Thyroid gland (tissue), 4 donors: ENCODE results near the gene DNAJC25. TPM values are rescaled to one million over a fixed set of nuclear protein-coding genes. Genes with fewer than 3 reads are reported as not detected.

Source experiments
- DNase-seq, 2 donors: peaks; one replicate each; pipeline ENCODE4 v3.0.0-alpha.2; 2019
- H3K27ac ChIP-seq, 3 donors: fragments of 200-600 bp; sonication (generic); 1 replicate in 2 of 3; 2 replicates in 1 of 3; pipeline ENCODE4 v1.5.1; 2016 to 2019; ENCODE audit warnings: mild to moderate bottlenecking in 1 of 3, moderate library complexity in 1 of 3
- H3K27me3 ChIP-seq: fragments of 200-600 bp; sonication (generic); one replicate; pipeline ENCODE4 v1.5.1; 2019
- H3K36me3 ChIP-seq, 2 donors: fragments of 200-600 bp; sonication (generic); one replicate each; pipeline ENCODE4 v1.5.1; 2016 to 2019
- H3K4me1 ChIP-seq, 2 donors: fragments of 200-600 bp; sonication (generic); one replicate each; pipeline ENCODE4 v1.5.1; 2017 to 2019
- H3K4me3 ChIP-seq, 3 donors: fragments of 200-600 bp; sonication (generic); replicated peaks in 1 of 3; 1 replicate in 2 of 3; 2 replicates in 1 of 3; pipeline ENCODE4 v1.5.1; 2016; ENCODE audit warnings: mild to moderate bottlenecking in 1 of 3
- H3K9me3 ChIP-seq: fragments of 200-600 bp; sonication (generic); one replicate; pipeline ENCODE4 v1.5.1; 2017
- POLR2A ChIP-seq, 2 donors: fragments of 450-650 bp; IDR thresholded peaks; one replicate each; pipeline ENCODE4 v1.6.1; 2017; ENCODE audit warnings: antibody characterized with exemption in 2 of 2, mild to moderate bottlenecking in 2 of 2, moderate library complexity in 1 of 2
- WGBS, 2 donors: methylation state at CpG; one replicate each; pipeline ENCODE4 v1.1.5; 2017; 5-methylcytosine and 5-hydroxymethylcytosine counted together
- intact Hi-C: fragments of 100-400 bp; cut with DNase I; formaldehyde crosslinking; loops from one replicate; pipeline ENCODE4 v1.15.1; 2023
- total RNA-seq, 4 donors: library from RNA; depleted of rRNA; stranded (reverse); fragments of >200 nt; gene quantifications; one replicate each; pipeline ENCODE4 v1.2.3, GENCODE V29; 2016
- TF ChIP-seq, protein P1 (sequence below), 6 experiments: fragments of 200-600 bp in 3 of 6; fragments of 450-650 bp in 3 of 6; sonication (generic) in 3 of 6; IDR thresholded peaks; one replicate each; pipeline ENCODE4 v1.5.1; 2016 to 2019; ENCODE audit warnings: antibody characterized with exemption in 6 of 6, mild to moderate bottlenecking in 2 of 6, inconsistent platforms in 1 of 6, moderate library complexity in 1 of 6

Gene DNAJC25
- total RNA-seq, 4 donors from 2014 or later, result 6.0 to 15.2 (median 10.8) TPM

DNA sequence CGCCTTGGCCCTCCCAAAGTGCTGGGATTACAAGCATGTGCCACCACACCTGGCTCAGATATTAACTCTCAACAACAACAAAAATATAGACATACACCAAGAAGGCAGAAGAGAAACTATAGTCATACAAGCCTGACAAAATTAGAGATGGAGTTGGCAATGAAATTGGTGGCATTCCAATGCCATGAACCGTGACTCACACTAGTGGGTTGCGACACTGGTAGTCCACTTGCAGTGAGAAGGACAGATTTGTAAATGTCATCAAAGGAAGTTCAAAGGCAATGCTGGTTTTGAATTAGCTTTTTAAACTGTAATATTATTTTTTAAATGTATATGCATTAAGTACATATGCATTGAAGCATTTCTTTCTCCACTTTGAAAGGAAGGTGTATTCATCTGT lies 8.5 kb upstream of the DNAJC25 start:
- Histone ChIP-seq H3K27ac (peak overlapping the region; percentile 21 to 74 (median 68)), H3K27me3 (no peaks in the 10 kb centered on the region), H3K36me3 (no peaks in the 10 kb centered on the region), H3K4me1 (peaks cover 0 to 7% of the 10 kb centered on the region in 2 donors), H3K9me3 (no peaks in the 10 kb centered on the region), H3K4me3 (no peak overlapping the region)
- 48% methylated on average over 3 of the region's 3 CpGs for WGBS, 2 donors
- no peak for TF ChIP-seq POLR2A (IDR thresholded peaks at IDR 0.05)
- TF ChIP-seq, protein P1, sequence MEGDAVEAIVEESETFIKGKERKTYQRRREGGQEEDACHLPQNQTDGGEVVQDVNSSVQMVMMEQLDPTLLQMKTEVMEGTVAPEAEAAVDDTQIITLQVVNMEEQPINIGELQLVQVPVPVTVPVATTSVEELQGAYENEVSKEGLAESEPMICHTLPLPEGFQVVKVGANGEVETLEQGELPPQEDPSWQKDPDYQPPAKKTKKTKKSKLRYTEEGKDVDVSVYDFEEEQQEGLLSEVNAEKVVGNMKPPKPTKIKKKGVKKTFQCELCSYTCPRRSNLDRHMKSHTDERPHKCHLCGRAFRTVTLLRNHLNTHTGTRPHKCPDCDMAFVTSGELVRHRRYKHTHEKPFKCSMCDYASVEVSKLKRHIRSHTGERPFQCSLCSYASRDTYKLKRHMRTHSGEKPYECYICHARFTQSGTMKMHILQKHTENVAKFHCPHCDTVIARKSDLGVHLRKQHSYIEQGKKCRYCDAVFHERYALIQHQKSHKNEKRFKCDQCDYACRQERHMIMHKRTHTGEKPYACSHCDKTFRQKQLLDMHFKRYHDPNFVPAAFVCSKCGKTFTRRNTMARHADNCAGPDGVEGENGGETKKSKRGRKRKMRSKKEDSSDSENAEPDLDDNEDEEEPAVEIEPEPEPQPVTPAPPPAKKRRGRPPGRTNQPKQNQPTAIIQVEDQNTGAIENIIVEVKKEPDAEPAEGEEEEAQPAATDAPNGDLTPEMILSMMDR (IDR thresholded peaks at IDR 0.05), result no peak
- DNase-seq, result peak; percentile 80 to 85
- intact Hi-C loops, result no loop called here

DNA sequence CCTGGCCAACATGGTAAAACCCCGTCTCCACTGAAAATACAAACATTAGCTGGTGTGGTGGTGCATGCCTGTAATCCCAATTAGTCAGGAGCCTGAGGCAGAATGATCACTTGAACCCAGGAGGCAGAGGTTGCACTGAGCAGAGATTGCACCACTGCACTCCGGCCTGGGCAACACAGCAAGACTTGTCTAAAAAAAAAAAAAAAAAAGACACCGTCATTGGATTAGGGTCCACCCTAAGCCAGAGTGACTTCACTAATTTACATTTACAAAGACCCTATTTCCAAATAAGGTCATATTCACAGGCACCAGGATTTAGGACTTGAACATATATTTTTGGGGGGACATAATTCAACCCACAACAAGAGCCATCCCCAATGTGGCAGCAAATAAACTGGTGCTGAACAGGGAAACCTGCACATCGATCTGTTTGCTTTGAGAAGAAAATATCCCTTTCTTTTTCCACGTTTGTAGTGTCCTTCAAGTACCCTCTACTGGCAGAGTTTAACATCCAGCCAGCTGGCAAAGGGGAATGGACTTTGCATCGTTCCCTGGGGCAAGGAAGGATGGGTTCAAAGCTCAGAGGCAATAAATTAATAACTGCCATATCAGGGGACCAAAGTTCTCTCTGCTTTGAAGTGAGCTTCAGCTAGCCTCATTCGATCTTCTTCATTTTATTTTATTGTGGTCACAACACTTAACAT lies 3.7 kb upstream of the DNAJC25 start:
- no peak for TF ChIP-seq POLR2A (IDR thresholded peaks at IDR 0.05)
- TF ChIP-seq, protein P1 (IDR thresholded peaks at IDR 0.05), result no peak
- no peaks in the 10 kb centered on the region for H3K36me3 ChIP-seq
- H3K27me3 ChIP-seq, result no peaks in the 10 kb centered on the region
- intact Hi-C loops, result no loop called here
- DNase-seq, result no peak
- H3K4me3 ChIP-seq, result no peak overlapping the region
- H3K4me1 ChIP-seq, result peaks cover 8 to 11% of the 10 kb centered on the region in 2 donors
- no peak overlapping the region for H3K27ac ChIP-seq
- H3K9me3 ChIP-seq, result no peaks in the 10 kb centered on the region
- WGBS, 2 donors, result 60 to 65% methylated on average over 7 of the region's 7 CpGs

DNA sequence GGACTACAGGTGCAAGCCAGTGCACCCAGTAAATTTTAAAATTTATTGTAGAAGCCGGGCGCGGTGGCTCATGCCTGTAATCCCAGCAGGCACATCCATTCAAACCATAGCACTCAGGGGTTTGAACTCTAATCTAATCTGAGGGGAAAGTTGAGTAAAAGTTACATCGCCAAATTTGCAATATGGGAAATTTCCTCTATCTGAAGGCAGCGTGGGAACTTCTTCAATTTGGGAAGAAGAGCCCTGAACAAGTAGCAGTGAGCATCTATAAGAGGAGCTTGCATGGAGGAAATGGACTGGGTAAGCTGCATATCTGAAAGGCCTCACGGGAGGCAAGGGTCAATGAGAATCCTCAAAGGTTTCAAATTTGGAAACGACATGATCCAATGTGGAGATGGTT lies 2.7 kb upstream of the DNAJC25 start:
- Histone ChIP-seq H3K36me3 (no peaks in the 10 kb centered on the region), H3K9me3 (no peaks in the 10 kb centered on the region), H3K27me3 (no peaks in the 10 kb centered on the region), H3K4me1 (peaks cover 12 to 18% of the 10 kb centered on the region in 2 donors), H3K4me3 (no peak overlapping the region), H3K27ac (no peak overlapping the region)
- DNase-seq, result no peak
- WGBS, 2 donors, result 94 to 95% methylated on average over 7 of the region's 7 CpGs
- intact Hi-C loops, result no loop called here
- no peak for TF ChIP-seq POLR2A (IDR thresholded peaks at IDR 0.05)
- TF ChIP-seq, protein P1 (IDR thresholded peaks at IDR 0.05), result no peak

DNA sequence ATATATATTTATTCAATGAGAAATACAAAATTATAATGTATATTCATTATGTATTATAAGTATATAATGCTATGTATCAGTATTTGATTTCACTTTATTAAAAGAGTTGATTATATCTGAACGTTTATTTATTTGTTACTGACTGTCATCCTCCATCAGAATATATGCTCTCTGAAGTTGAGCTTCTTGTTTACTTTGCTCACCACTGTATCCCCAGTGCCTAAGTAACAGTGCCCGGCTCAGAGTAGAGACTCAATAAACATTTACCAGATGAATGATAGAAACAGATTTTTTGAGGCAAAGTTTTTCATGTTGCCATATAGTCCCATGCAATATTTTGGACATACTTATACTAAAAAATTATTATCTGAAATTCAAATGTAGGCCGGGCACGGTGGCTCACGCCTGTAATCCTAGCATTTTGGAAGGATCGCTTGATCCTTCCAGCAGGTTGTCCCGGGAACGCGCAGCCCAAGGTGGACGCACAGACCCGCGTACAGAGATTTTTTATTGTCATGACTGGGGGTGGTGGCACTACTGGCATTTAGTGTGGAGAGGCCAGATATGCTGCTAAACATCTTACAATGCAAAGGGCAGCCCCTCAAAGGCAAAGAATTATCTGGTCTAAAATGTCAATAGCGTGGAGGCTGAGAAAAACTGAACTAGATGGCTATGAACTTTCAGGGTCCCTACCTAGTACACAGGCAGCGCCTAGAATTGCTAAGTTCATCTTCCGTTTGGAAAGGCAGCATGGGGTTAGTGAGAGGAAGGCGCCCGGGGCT lies 761 bp upstream of the DNAJC25 start:
- Histone ChIP-seq H3K9me3 (no peaks in the 10 kb centered on the region), H3K27ac (peak overlapping the region in 2 of 3 donors; percentile 19 to 80), H3K4me1 (peaks cover 12 to 23% of the 10 kb centered on the region in 2 donors), H3K36me3 (no peaks in the 10 kb centered on the region), H3K27me3 (no peaks in the 10 kb centered on the region), H3K4me3 (peak overlapping the region; percentile 27 to 93 (median 89))
- peak in 1 of 2 donors; percentile 13 for DNase-seq
- WGBS, 2 donors, result 6 to 7% methylated on average over 17 of the region's 17 CpGs
- intact Hi-C loops, result no loop called here
- no peak for TF ChIP-seq POLR2A (IDR thresholded peaks at IDR 0.05)
- TF ChIP-seq, protein P1 (IDR thresholded peaks at IDR 0.05), result no peak

DNA sequence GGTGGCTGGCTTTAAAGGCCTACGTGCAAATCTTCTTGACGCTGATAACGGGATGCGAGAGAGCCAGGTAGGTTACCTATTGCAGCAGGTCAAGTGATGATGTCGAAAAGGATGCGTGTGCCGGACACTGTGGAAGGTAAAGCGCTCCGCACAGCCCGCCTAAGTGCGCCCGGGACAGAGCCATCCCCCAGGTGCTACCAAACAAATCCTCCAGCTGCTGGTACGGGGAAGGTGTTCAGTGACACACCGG lies 245 bp upstream of the DNAJC25 start:
- intact Hi-C loops, result no loop called here
- no peak for DNase-seq
- WGBS, 2 donors, result 0 to 1% methylated on average over 10 to 14 of the region's 14 CpGs

More for the DNA sequence above, 245 bp upstream of the DNAJC25 start:
- Histone ChIP-seq H3K4me3 (peak overlapping the region; percentile 27 to 93 (median 89)), H3K27ac (peak overlapping the region in 2 of 3 donors; percentile 19 to 80), H3K36me3 (no peaks in the 10 kb centered on the region), H3K9me3 (no peaks in the 10 kb centered on the region), H3K4me1 (peaks cover 12 to 23% of the 10 kb centered on the region in 2 donors), H3K27me3 (no peaks in the 10 kb centered on the region)
- TF ChIP-seq, protein P1 (IDR thresholded peaks at IDR 0.05), result no peak
- no peak for TF ChIP-seq POLR2A (IDR thresholded peaks at IDR 0.05)
